Measurements from ENCODE around the gene TACC2. TPM values are rescaled to one million over a fixed set of nuclear protein-coding genes. Genes with fewer than 3 reads are reported as not detected.

The TACC2 gene
- total RNA-seq, 1 experiment from 2014 or later = 15.8 TPM

- ChIA-PET POLR2A (ENCODE audit: unreplicated experiment) (interaction anchor here (0.7 kb wide), 1 partner anchor 14 kb away, joined by 3 read pairs; no protein-coding TSS in a partner anchor), CTCF (no interaction called here)
- H3K4me2 ChIP-seq = 0 out of 2 replicates have a peak overlapping the region, but pooled peaks have one; percentile 21
- H3K4me1 ChIP-seq (replicated peaks; ENCODE audit: insufficient read depth) = peaks cover 8% of the 10 kb centered on the region
- no peaks in the 10 kb centered on the region for H3K27me3 ChIP-seq (ENCODE audit: insufficient read depth, low read depth)
- H4K20me1 ChIP-seq (ENCODE audit: insufficient read depth) = no peaks in the 10 kb centered on the region
- DNase-seq = no peak
- no TSS peak for BruUV-seq (replicated peaks)
- no peaks in the 10 kb centered on the region for H3K79me2 ChIP-seq (ENCODE audit: low read depth)
- no peak overlapping the region for H3K27ac ChIP-seq
- no peaks in the 10 kb centered on the region for H3K36me3 ChIP-seq (ENCODE audit: low read depth)
- H3K9me2 ChIP-seq (ENCODE audit: insufficient read depth) = no peaks in the 10 kb centered on the region
- TF ChIP-seq CTCF (conservative IDR thresholded peaks at IDR 0.05) = no peak
- TF ChIP-seq EZH2 (IDR thresholded peaks at IDR 0.05; ENCODE audit: low read depth) = no peak
- no peak overlapping the region for H3K4me3 ChIP-seq
- no peaks in the 10 kb centered on the region for H3K9me3 ChIP-seq (ENCODE audit: insufficient read depth, low read depth)
- intact Hi-C loops (cut with micrococcal nuclease; ENCODE audit: unreplicated experiment) = no loop called here
- no peak overlapping the region for H2AFZ ChIP-seq
- no peaks in the 10 kb centered on the region for H3F3A ChIP-seq (ENCODE audit: insufficient read depth, low read depth)
Observed at GRCh38 chr10:122033224-122033926, 44.4 kb downstream of the TACC2 start.

GRCh38 chr10:122034149-122034756 is 45.3 kb downstream of the TACC2 start:
- BruUV-seq (replicated peaks) = no TSS peak
- H3K4me3 ChIP-seq = no peak overlapping the region
- H3K9me3 ChIP-seq (ENCODE audit: insufficient read depth, low read depth) = no peaks in the 10 kb centered on the region
- H3K79me2 ChIP-seq (ENCODE audit: low read depth) = no peaks in the 10 kb centered on the region
- ChIA-PET CTCF (interaction anchor here (0.7 kb wide), 1 partner anchor 89 kb away, joined by 14 read pairs; no protein-coding TSS in a partner anchor), POLR2A (ENCODE audit: unreplicated experiment) (interaction anchor here (0.7 kb wide), 1 partner anchor 14 kb away, joined by 3 read pairs; no protein-coding TSS in a partner anchor)
- peak in 1 of 2 experiments; percentile 72 for DNase-seq
- H3K36me3 ChIP-seq (ENCODE audit: low read depth) = no peaks in the 10 kb centered on the region
- no peaks in the 10 kb centered on the region for H4K20me1 ChIP-seq (ENCODE audit: insufficient read depth)
- H3K27me3 ChIP-seq (ENCODE audit: insufficient read depth, low read depth) = no peaks in the 10 kb centered on the region
- H2AFZ ChIP-seq = no peak overlapping the region
- no peaks in the 10 kb centered on the region for H3F3A ChIP-seq (ENCODE audit: insufficient read depth, low read depth)
- no peaks in the 10 kb centered on the region for H3K9me2 ChIP-seq (ENCODE audit: insufficient read depth)
- H3K4me1 ChIP-seq (replicated peaks; ENCODE audit: insufficient read depth) = peaks cover 8% of the 10 kb centered on the region
- no peak overlapping the region for H3K4me2 ChIP-seq
- intact Hi-C loops (cut with micrococcal nuclease; ENCODE audit: unreplicated experiment) = no loop called here
- no peak overlapping the region for H3K27ac ChIP-seq
- TF ChIP-seq CTCF (conservative IDR thresholded peaks at IDR 0.05) (no peak), EZH2 (IDR thresholded peaks at IDR 0.05; ENCODE audit: low read depth) (no peak)

- H4K20me1 ChIP-seq (ENCODE audit: insufficient read depth) = no peaks in the 10 kb centered on the region
- no peaks in the 10 kb centered on the region for H3K9me2 ChIP-seq (ENCODE audit: insufficient read depth)
- no peak overlapping the region for H3K4me2 ChIP-seq
- no peak overlapping the region for H3K27ac ChIP-seq
- H3K79me2 ChIP-seq (ENCODE audit: low read depth) = no peaks in the 10 kb centered on the region
- intact Hi-C loops (cut with micrococcal nuclease; ENCODE audit: unreplicated experiment) = no loop called here
- H3K4me3 ChIP-seq = no peak overlapping the region
- H3K4me1 ChIP-seq (replicated peaks; ENCODE audit: insufficient read depth) = peaks cover 8% of the 10 kb centered on the region
- no peaks in the 10 kb centered on the region for H3K9me3 ChIP-seq (ENCODE audit: insufficient read depth, low read depth)
- TF ChIP-seq EZH2 (IDR thresholded peaks at IDR 0.05; ENCODE audit: low read depth) = no peak
- TF ChIP-seq CTCF (conservative IDR thresholded peaks at IDR 0.05) = no peak
- no peaks in the 10 kb centered on the region for H3K27me3 ChIP-seq (ENCODE audit: insufficient read depth, low read depth)
- no peak for DNase-seq
- no peaks in the 10 kb centered on the region for H3F3A ChIP-seq (ENCODE audit: insufficient read depth, low read depth)
- BruUV-seq (replicated peaks) = no TSS peak
- POLR2A ChIA-PET (ENCODE audit: unreplicated experiment) = interaction anchor here (0.6 kb wide), 2 partner anchors 86 to 1640 kb away, joined by 3 to 8 read pairs; no protein-coding TSS in a partner anchor
- H2AFZ ChIP-seq = no peak overlapping the region
- CTCF ChIA-PET = no interaction called here
- no peaks in the 10 kb centered on the region for H3K36me3 ChIP-seq (ENCODE audit: low read depth)
Observed at GRCh38 chr10:122040786-122041185, 51.8 kb downstream of the TACC2 start.
